Activated T-cell treated with anti-CD3 and anti-CD28 coated beads, Interleukin-2, amount 50 U/mL, for 24 hours (primary cell): ENCODE measurements around the gene TSPAN31.
"Not testable (repeated sequence)": the region's sequence is repeated elsewhere in the genome, so short reads cannot be mapped to it uniquely, and the experiment has no call there.

Experiments
- DNase-seq: peaks from one replicate; pipeline ENCODE4 v3.0.0-alpha.2; 2020
- H3K27ac Mint-ChIP-seq: 2 replicates; pipeline ENCODE4 v1.8.0; 2020; ENCODE audit warnings: mild to moderate bottlenecking, mixed read lengths
- H3K27me3 Mint-ChIP-seq: 2 replicates; pipeline ENCODE4 v1.8.0; 2020; ENCODE audit warnings: mixed read lengths
- H3K36me3 Mint-ChIP-seq: 2 replicates; pipeline ENCODE4 v1.8.0; 2020; ENCODE audit warnings: low read depth, mixed read lengths
- H3K4me1 Mint-ChIP-seq: 2 replicates; pipeline ENCODE4 v1.8.0; 2020; ENCODE audit warnings: low read depth, mixed read lengths
- H3K4me3 Mint-ChIP-seq: 2 replicates; pipeline ENCODE4 v1.8.0; 2020; ENCODE audit warnings: mild to moderate bottlenecking, moderate library complexity, mixed read lengths
- H3K9me3 Mint-ChIP-seq: 2 replicates; pipeline ENCODE4 v1.8.0; 2020; ENCODE audit warnings: mixed read lengths

The TSPAN31 gene, protein sequence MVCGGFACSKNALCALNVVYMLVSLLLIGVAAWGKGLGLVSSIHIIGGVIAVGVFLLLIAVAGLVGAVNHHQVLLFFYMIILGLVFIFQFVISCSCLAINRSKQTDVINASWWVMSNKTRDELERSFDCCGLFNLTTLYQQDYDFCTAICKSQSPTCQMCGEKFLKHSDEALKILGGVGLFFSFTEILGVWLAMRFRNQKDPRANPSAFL

DNA sequence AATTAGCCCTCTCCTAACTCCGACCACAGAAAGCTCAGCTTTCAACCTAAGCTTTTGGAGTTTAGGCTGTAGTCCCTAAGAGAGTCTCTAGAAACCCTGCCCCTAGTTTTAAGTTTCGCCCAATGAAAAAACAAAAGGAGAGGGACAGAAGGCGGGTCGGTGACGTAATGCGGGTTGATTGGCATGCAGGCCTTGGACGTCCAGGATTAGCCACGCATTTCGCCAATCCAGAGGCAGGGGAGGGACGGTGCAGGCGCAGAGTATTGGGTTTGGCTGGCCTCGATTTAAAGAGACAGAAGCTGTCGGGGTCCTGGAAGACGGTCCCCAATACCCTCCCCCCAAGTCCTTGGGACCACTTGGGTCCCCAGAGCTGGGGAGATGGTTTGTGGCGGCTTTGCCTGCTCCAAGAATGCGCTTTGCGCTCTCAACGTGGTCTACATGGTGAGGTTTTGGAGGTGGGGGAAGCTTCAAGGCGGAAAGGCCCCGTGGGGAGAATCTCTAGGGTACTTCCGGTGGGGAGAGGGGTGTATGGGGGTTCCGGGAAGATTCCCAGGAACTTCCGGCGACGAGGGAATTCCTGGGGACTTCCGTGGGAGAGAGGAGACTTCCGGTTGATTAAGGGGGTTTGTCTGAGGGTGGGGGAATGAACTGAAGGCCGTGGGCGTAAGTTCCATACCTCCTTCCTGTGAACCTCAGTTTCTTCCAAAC, at the start of gene TSPAN31:
Gene TSPAN31 (plus strand): TSS at position 263 of the 708 bp plus-strand sequence. CDS start 116 bp downstream, at position 379.
- H3K4me1 Mint-ChIP-seq = peaks cover 65% of the 10 kb centered on the region
- no peaks in the 10 kb centered on the region for H3K27me3 Mint-ChIP-seq

DNA sequence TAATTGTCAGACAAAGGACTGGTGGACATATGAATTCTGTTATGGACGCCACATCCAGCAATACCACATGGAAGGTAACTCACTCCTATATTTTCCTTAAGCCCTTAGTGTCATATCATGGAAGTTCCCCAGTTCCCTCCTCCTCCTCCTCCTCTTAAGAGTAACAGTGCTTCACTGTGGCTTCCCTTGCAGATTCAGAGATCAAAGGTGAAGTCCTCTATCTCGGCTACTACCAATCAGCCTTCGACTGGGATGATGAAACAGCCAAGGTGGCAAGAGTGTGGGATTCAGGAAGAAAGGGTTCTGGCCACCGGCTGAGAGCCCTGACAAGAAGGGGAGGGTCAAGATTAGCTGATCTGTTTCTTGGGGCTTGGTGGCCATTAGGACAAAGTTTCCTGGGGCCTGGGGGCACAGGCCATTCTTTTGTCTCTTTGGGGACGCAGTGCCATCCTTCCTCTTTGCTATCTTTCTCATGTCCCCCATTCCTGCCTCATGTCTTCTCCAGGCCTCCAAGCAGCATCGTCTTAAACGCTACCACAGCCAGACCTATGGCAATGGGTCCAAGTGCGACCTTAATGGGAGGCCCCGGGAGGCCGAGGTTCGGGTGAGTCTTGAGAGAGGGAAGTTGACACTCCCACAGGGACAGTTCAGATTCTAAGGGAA, 48.9 kb upstream of the TSPAN31 start:
- no peak overlapping the region for H3K4me3 Mint-ChIP-seq
- H3K9me3 Mint-ChIP-seq = no peaks in the 10 kb centered on the region
- peaks cover 49% of the 10 kb centered on the region for H3K36me3 Mint-ChIP-seq
- H3K27me3 Mint-ChIP-seq = peaks cover 3% of the 10 kb centered on the region
- H3K4me1 Mint-ChIP-seq = peaks cover 3% of the 10 kb centered on the region
- no peak overlapping the region for H3K27ac Mint-ChIP-seq
- DNase-seq = no peak

More for the DNA sequence above, at the start of gene TSPAN31:
- Mint-ChIP-seq H3K4me3 (peak within 1 kb of the TSS; percentile 93), H3K36me3 (peaks cover 64% of the 10 kb centered on the region), H3K27ac (peak within 1 kb of the TSS; percentile 96), H3K9me3 (no peaks in the 10 kb centered on the region)
- peak; percentile 94 for DNase-seq

DNA sequence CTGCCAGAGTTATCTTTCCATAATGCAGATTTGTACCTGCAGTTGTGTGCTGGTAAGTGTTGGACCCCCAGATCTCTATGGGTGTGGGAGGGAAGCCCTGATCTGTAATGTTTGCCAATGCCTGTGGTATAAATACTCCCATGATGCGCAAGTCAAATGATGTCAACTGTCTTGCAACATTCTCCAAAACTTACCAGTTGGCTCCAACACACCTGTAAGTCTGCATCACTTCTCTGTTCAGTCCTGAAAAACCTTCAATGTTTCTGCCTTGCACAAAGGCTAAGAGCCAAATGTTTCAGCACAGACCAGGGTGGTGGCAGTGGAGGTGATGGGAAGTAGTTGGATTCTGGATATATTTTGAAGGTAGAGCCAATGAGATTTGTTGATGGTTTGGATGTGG, 47.8 kb upstream of the TSPAN31 start:
- peaks cover 56% of the 10 kb centered on the region for H3K36me3 Mint-ChIP-seq

DNA sequence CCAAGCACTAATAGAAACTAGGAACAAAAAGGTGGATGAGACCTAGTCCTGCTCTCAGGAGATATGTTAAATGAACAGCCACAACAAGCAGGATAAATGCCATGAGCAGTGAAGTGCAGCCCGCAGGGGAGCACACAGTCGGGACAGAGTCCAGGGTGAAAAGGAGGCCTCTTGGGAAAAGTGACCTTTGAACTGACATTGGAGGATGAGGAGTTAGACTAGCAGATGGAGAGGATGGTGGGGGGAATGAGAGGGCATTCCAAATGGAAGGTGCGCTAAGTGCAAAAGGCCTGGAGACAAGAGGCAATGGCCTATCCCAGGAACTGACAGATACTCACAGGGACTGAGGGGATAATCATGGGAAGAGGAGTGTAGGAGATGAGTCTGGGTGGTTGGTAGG, 46.4 kb upstream of the TSPAN31 start:
- Mint-ChIP-seq H3K9me3 (peaks cover 6% of the 10 kb centered on the region), H3K4me1 (peaks cover 6% of the 10 kb centered on the region), H3K27me3 (no peaks in the 10 kb centered on the region), H3K4me3 (no peak overlapping the region), H3K36me3 (peaks cover 69% of the 10 kb centered on the region), H3K27ac (no peak overlapping the region)
- DNase-seq = no peak

More for the DNA sequence above, 47.8 kb upstream of the TSPAN31 start:
- H3K27ac Mint-ChIP-seq = no peak overlapping the region
- no peak for DNase-seq
- H3K4me1 Mint-ChIP-seq = peaks cover 3% of the 10 kb centered on the region
- H3K27me3 Mint-ChIP-seq = no peaks in the 10 kb centered on the region
- H3K9me3 Mint-ChIP-seq = no peaks in the 10 kb centered on the region
- H3K4me3 Mint-ChIP-seq = no peak overlapping the region

DNA sequence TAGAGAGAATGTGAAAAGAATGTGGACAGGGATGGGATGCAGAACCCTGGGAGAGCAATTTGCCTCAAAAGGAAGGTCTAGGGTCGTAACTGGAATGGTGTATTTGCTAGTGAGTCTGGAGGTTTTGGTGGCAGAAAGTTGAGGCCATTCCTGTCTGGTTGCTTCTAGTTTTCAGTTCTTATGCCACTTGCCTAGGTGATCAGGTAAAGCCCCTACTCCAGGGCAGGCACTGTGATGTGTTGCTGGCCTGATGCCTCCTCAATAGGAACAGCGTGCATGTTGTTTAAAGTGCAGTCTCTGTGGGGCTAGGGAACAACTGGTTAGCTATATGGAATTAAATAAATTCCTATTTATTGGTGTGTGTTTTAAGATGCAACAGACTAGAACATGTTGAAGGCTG, 44.5 kb upstream of the TSPAN31 start:
- no peak for DNase-seq
- H3K4me3 Mint-ChIP-seq = no peak overlapping the region
- H3K36me3 Mint-ChIP-seq = peaks cover 87% of the 10 kb centered on the region
- no peak overlapping the region for H3K27ac Mint-ChIP-seq
- H3K4me1 Mint-ChIP-seq = peaks cover 6% of the 10 kb centered on the region
- H3K9me3 Mint-ChIP-seq = peaks cover 10% of the 10 kb centered on the region
- H3K27me3 Mint-ChIP-seq = no peaks in the 10 kb centered on the region

DNA sequence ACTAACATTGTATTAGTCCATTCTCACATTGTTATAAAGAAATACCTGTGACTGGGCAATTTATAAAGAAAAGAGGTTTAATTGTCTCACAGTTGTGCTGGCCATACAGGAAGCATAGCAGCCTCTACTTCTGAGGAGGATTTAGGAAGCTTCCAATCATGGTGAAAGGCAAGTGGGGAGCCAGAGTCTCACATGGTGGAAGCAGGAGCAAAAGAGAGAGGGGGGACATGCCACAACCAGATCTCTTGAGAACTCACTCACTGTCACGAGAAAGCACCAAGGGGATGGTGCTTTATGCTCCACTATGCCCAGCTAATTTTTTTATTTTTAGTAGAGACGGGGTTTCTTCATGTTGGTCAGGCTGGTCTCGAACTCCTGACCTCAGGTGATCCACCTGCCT, 37.6 kb upstream of the TSPAN31 start:
- Mint-ChIP-seq H3K4me1 (peaks cover 4% of the 10 kb centered on the region), H3K27me3 (no peaks in the 10 kb centered on the region), H3K4me3 (no peak overlapping the region), H3K27ac (no peak overlapping the region), H3K9me3 (peaks cover 10% of the 10 kb centered on the region), H3K36me3 (peaks cover 75% of the 10 kb centered on the region)
- no peak for DNase-seq

DNA sequence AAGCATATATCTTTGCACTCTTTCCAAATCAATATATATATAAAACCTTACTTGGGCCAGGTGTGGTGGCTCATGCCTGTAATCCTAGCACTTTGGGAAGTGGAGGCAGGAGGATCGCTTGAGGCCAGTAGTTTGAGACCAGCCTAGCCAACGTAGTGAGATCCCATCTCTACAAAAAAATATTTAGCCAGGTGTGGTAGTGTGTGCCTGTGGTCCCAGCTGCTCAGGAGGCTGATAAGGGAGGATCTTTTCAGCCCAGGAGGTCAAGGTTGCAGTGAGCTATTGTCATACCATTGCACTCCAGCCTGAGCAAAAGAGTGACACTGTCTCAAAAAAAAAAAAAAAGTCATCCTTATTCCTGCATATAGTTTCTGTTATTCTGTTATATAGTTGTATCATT, 36.5 kb upstream of the TSPAN31 start:
- peaks cover 4% of the 10 kb centered on the region for H3K9me3 Mint-ChIP-seq
- H3K4me3 Mint-ChIP-seq = no peak overlapping the region
- no peak overlapping the region for H3K27ac Mint-ChIP-seq
- peaks cover 71% of the 10 kb centered on the region for H3K36me3 Mint-ChIP-seq
- DNase-seq = no peak
- peaks cover 3% of the 10 kb centered on the region for H3K4me1 Mint-ChIP-seq
- H3K27me3 Mint-ChIP-seq = no peaks in the 10 kb centered on the region

DNA sequence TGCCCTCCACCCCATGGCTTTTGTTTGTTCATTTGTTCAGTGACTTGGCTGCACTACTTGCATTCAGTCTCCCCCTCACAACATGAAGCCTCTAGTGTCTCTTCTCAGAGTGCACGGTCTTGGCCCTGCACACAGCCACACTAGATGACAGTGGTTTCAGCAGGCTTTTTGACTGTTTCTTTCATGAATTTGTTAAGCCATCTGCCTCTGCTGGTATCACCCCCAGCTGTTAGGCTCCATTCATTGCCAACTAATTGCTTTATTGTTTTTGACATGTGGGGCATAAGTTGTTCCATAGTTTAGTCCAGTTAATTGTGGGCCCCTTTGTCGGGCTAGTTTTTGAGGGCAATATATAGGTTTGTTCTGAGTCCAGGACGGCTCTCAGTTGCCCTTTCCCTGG, 32.1 kb upstream of the TSPAN31 start:
- no peak for DNase-seq
- H3K4me1 Mint-ChIP-seq = peaks cover 1% of the 10 kb centered on the region
- no peak overlapping the region for H3K4me3 Mint-ChIP-seq
- no peak overlapping the region for H3K27ac Mint-ChIP-seq
- no peaks in the 10 kb centered on the region for H3K27me3 Mint-ChIP-seq
- peaks cover 62% of the 10 kb centered on the region for H3K36me3 Mint-ChIP-seq
- no peaks in the 10 kb centered on the region for H3K9me3 Mint-ChIP-seq

DNA sequence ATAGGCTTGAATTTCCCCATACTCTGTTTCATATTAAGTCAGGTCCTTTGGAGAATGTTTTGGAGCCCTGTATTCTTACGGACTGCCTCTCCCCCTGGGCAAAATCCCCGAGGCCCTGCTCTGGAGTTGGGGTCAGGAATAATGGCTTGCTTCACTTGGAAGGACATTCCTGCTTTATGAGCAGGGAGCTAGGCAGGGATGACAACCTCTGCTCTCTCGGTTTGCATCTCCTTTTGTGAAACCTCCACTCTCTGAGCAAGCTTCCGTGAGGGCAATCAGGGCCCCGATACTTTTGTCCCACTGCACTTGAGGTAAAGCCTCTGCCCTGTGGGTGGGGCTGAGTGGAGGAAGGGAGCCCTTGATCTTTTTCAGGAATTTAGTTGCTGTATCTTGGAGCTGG, 31.6 kb upstream of the TSPAN31 start:
- DNase-seq = no peak
- Mint-ChIP-seq H3K4me3 (no peak overlapping the region), H3K4me1 (peaks cover 1% of the 10 kb centered on the region), H3K36me3 (peaks cover 64% of the 10 kb centered on the region), H3K27me3 (no peaks in the 10 kb centered on the region), H3K9me3 (no peaks in the 10 kb centered on the region), H3K27ac (no peak overlapping the region)

DNA sequence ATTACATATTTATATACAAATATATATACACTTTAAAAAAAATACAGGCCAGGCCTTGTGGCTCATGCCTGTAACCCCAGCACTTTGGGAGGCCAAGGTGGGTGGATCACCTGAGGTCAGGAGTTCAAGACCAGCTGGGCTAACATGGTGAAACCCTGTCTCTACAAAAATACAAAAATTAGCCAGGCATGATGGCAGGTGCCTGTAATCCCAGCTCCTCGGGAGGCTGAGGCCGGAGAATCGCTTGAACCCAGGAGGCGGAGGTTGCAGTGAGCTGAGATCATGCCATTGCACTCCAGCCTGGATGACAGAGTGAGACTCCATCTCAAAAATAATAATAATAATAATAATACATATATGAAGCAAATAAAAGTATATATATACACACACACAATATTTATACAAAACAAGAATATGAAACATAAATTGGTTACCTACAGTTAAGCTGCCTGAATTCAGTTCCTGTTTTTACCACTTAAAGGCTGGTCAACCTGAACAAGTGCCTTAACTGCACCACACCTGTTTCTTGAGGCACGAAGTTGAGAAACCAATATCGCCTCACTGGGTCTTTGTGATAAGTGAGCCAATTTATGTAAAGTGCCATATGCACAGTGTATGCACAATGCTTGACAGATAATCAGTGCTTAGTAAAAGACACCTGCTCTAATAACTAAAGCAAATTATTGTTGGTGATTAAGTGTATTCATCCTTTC, 29.6 kb upstream of the TSPAN31 start:
- peaks cover 73% of the 10 kb centered on the region for H3K36me3 Mint-ChIP-seq
- H3K27me3 Mint-ChIP-seq, H3K4me1 Mint-ChIP-seq, H3K9me3 Mint-ChIP-seq, H3K27ac Mint-ChIP-seq, DNase-seq, H3K4me3 Mint-ChIP-seq: not testable (repeated sequence)

DNA sequence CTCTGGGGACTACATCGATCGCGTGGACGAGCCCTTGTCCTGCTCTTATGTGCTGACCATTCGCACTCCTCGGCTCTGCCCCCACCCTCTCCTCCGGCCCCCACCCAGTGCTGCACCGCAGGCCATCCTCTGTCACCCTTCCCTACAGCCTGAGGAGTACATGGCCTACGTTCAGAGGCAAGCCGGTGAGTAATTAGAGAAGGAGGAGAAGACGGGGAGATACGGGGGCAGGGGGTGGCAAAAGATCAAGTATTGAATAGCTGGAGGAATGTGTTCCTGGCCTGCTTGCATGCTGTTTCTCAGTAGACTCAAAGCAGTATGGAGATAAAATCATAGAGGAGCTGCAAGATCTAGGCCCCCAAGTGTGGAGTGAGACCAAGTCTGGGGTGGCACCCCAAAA, 29.1 kb upstream of the TSPAN31 start:
- H3K4me3 Mint-ChIP-seq = no peak overlapping the region
- H3K36me3 Mint-ChIP-seq = peaks cover 77% of the 10 kb centered on the region
- DNase-seq = no peak
- no peaks in the 10 kb centered on the region for H3K4me1 Mint-ChIP-seq
- H3K27me3 Mint-ChIP-seq = no peaks in the 10 kb centered on the region
- H3K9me3 Mint-ChIP-seq = no peaks in the 10 kb centered on the region
- peak overlapping the region; percentile 22 for H3K27ac Mint-ChIP-seq

DNA sequence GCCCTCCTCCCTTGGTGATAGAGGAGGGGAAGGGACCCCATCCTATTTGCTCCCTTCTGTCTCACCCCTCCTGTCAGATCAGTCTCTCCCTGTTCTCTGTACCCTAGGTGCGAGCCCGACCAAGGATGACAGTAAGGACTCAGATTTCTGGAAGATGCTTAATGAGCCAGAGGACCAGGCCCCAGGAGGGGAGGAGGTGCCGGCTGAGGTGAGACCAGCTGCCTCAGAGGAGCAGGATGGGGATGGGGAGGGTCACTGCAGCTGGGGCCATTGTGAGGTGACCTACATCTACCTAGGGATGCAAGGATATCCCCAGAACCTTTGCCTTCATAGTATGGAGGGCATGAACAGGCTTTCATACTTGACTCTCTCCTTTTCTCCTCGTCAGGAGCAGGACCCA, 28.5 kb upstream of the TSPAN31 start:
- no peak overlapping the region for H3K27ac Mint-ChIP-seq
- peaks cover 79% of the 10 kb centered on the region for H3K36me3 Mint-ChIP-seq

DNA sequence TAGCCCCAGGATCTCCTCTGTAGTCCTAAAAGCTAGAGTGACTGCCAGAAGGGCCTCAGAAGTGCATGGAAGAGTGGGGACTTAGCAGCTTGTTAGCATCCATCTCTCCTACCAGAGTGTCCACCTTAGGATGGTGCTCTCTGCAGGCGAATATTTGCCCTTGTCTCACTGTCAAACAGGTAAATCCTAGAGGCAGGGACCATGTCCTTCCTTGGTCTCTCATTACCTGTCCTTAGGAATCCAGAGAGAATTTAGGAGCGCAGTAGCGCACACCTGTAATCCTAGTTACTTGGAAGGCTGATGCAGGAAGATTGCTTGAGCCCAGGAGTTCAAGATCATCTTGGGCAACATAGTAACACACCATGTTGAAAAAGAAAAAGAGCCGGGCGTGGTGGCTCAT, 27.7 kb upstream of the TSPAN31 start:
- no peaks in the 10 kb centered on the region for H3K4me1 Mint-ChIP-seq
- no peaks in the 10 kb centered on the region for H3K9me3 Mint-ChIP-seq
- DNase-seq = no peak
- H3K27ac Mint-ChIP-seq = no peak overlapping the region
- H3K4me3 Mint-ChIP-seq = no peak overlapping the region
- peaks cover 79% of the 10 kb centered on the region for H3K36me3 Mint-ChIP-seq
- no peaks in the 10 kb centered on the region for H3K27me3 Mint-ChIP-seq

More for the DNA sequence above, 28.5 kb upstream of the TSPAN31 start:
- Mint-ChIP-seq H3K4me3 (no peak overlapping the region), H3K27me3 (no peaks in the 10 kb centered on the region), H3K9me3 (no peaks in the 10 kb centered on the region), H3K4me1 (no peaks in the 10 kb centered on the region)
- DNase-seq = no peak

DNA sequence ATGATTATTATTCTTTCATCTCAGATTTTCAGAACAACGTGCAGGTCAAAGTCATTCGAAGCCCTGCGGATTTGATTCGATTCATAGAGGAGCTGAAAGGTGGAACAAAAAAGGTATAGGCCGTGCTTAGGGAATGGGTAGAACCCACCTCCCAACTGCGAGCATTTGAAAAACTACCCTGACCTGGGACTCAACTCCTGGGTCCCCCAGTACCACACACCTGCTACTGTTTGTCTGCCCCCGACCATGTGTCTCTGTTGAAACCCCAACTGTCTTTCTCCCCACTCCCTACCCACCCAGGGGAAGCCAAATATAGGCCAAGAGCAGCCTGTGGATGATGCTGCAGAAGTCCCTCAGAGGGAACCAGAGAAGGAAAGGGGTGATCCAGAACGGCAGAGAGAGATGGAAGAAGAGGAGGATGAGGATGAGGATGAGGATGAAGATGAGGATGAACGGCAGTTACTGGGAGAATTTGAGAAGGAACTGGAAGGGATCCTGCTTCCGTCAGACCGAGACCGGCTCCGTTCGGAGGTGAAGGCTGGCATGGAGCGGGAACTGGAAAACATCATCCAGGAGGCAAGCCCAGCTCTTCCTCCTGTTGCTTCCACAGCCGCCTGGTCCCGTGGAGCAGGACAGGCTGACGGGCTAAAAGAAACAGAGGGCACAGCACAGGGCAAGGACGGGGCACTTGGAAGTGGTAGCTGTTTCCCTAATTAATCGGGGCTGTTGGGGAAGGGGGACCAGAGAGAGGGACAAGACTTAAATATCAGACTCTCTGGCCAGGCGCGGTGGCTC, 26.8 kb upstream of the TSPAN31 start:
- Mint-ChIP-seq H3K4me1 (no peaks in the 10 kb centered on the region), H3K4me3 (no peak overlapping the region), H3K27me3 (no peaks in the 10 kb centered on the region), H3K9me3 (no peaks in the 10 kb centered on the region), H3K36me3 (peaks cover 76% of the 10 kb centered on the region), H3K27ac (peak overlapping the region; percentile 51)
- DNase-seq = no peak
